ENCODE results near the gene FZD10.

Gene FZD10

GRCh38 chr12:130143136-130143535, 19.1 kb upstream of the FZD10 start:
- TF ChIP-seq, protein P1, sequence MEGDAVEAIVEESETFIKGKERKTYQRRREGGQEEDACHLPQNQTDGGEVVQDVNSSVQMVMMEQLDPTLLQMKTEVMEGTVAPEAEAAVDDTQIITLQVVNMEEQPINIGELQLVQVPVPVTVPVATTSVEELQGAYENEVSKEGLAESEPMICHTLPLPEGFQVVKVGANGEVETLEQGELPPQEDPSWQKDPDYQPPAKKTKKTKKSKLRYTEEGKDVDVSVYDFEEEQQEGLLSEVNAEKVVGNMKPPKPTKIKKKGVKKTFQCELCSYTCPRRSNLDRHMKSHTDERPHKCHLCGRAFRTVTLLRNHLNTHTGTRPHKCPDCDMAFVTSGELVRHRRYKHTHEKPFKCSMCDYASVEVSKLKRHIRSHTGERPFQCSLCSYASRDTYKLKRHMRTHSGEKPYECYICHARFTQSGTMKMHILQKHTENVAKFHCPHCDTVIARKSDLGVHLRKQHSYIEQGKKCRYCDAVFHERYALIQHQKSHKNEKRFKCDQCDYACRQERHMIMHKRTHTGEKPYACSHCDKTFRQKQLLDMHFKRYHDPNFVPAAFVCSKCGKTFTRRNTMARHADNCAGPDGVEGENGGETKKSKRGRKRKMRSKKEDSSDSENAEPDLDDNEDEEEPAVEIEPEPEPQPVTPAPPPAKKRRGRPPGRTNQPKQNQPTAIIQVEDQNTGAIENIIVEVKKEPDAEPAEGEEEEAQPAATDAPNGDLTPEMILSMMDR (IDR thresholded peaks at IDR 0.05; ENCODE audit: control extremely low read depth, extremely low read depth, low read depth, missing control alignments): no peak
- DNase-seq (ENCODE audit: extremely low spot score): no peak
- POLR2A ChIA-PET: no interaction called here
- CTCF ChIA-PET: interaction anchor here (1.2 kb wide), 1 partner anchor 10 kb away, joined by 3 read pairs; no protein-coding TSS in a partner anchor

GRCh38 chr12:130144256-130144655, 18.0 kb upstream of the FZD10 start:
- POLR2A ChIA-PET: no interaction called here
- DNase-seq (ENCODE audit: extremely low spot score): no peak
- CTCF ChIA-PET: no interaction called here

GRCh38 chr12:130145731-130146130, 16.5 kb upstream of the FZD10 start:
- ChIA-PET CTCF (no interaction called here), POLR2A (no interaction called here)
- no peak for DNase-seq (ENCODE audit: extremely low spot score)
- TF ChIP-seq, protein P1 (IDR thresholded peaks at IDR 0.05; ENCODE audit: control extremely low read depth, extremely low read depth, low read depth, missing control alignments): no peak

More at GRCh38 chr12:130144256-130144655, 18.0 kb upstream of the FZD10 start:
- TF ChIP-seq, protein P1 (IDR thresholded peaks at IDR 0.05; ENCODE audit: control extremely low read depth, extremely low read depth, low read depth, missing control alignments): no peak

- ChIA-PET POLR2A (no interaction called here), CTCF (no interaction called here)
- TF ChIP-seq, protein P1 (IDR thresholded peaks at IDR 0.05; ENCODE audit: control extremely low read depth, extremely low read depth, low read depth, missing control alignments): no peak
- no peak for DNase-seq (ENCODE audit: extremely low spot score)
Measured at GRCh38 chr12:130146176-130146931, 15.9 kb upstream of the FZD10 start.

- ChIA-PET CTCF (interaction anchor here (1.6 kb wide), 1 partner anchor 65 kb away, joined by 3 read pairs; no protein-coding TSS in a partner anchor), POLR2A (no interaction called here)
- TF ChIP-seq, protein P1 (IDR thresholded peaks at IDR 0.05; ENCODE audit: control extremely low read depth, extremely low read depth, low read depth, missing control alignments): no peak
- DNase-seq (ENCODE audit: extremely low spot score): no peak
Measured at GRCh38 chr12:130147875-130148596, 14.2 kb upstream of the FZD10 start.

DNA sequence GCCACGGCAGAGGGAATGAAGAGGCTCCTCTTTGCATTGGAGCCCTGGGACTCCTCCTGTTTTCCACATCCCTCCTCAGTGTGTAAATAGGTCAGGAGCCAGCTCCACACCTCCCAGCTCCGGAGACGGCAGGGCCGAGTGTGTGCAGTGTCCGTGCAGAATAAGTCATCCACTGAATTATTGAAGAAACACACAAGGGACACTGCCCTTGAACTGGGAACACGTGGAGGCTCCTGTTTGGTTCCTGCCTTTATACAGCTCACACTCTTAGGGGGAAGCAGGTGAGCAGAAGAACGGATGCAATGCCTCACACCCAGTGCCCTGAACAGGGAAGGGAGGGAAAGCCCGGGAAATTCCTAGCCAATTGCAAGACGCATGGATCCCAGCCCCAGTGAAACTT, 10.4 kb upstream of the FZD10 start:
- POLR2A ChIA-PET: no interaction called here
- CTCF ChIA-PET: no interaction called here
- DNase-seq (ENCODE audit: extremely low spot score): no peak
- TF ChIP-seq, protein P1 (IDR thresholded peaks at IDR 0.05; ENCODE audit: control extremely low read depth, extremely low read depth, low read depth, missing control alignments): no peak

All from GM10248 (cell line).